Left colon (tissue), 2 donors: ENCODE measurements around the gene ARSB. TPM values are rescaled to one million over a fixed set of nuclear protein-coding genes. Genes with fewer than 3 reads are reported as not detected.

Experiments
- ATAC-seq: fragments of 200-7000 bp; cut with Tn5 transposase; one replicate; pipeline ENCODE4 v1.9.1; 2020; ENCODE audit warnings: mild to moderate bottlenecking, moderate library complexity
- DNase-seq, 2 donors: peaks; one replicate each; pipeline ENCODE4 v3.0.0-alpha.2; 2020
- intact Hi-C, 2 donors: fragments of 100-400 bp; cut with DNase I in 1 of 2; cut with micrococcal nuclease in 1 of 2; formaldehyde crosslinking; loops; one replicate each; pipeline versions ENCODE4 v1.11.2 to v1.14.0; 2022; cut with DNase I, micrococcal nuclease
- total RNA-seq, 2 donors: library from RNA; stranded (reverse); fragmentation: NEBNext Ultra II Directional; extraction: Animal tissue kit (Norgen Biotek cat#: 25700); gene quantifications; one replicate each; pipeline ENCODE4 v1.2.1, GENCODE V29; 2021
- donor health status: DM: no; HTN: no; CAD: no.
- donor health status: DM: yes; HTN: yes; CAD: no.

Gene ARSB
- total RNA-seq, 2 donors from 2014 or later, result 8.2 to 9.7 TPM

- intact Hi-C loops, result no loop called here
- no peak for ATAC-seq
- no peak for DNase-seq
These were observed 163.5 kb downstream of the ARSB start for GRCh38 chr5:78821536-78822021.

- intact Hi-C loops, result no loop called here
- ATAC-seq (no peak), DNase-seq (no peak)
These were observed 165.4 kb downstream of the ARSB start for GRCh38 chr5:78819707-78820106.

- ATAC-seq, result no peak
- no peak for DNase-seq
- intact Hi-C loops, result no loop called here
These were observed 165.9 kb downstream of the ARSB start for GRCh38 chr5:78819166-78819565.

- DNase-seq (no peak), ATAC-seq (no peak)
- intact Hi-C loops, result no loop called here
These were observed 168.9 kb downstream of the ARSB start for GRCh38 chr5:78816143-78816765.

- DNase-seq, result no peak
- intact Hi-C loops, result no loop called here
- ATAC-seq, result no peak
These were observed 171.1 kb downstream of the ARSB start for GRCh38 chr5:78813906-78814530.

GRCh38 chr5:78813286-78813685 lies 171.8 kb downstream of the ARSB start:
- DNase-seq, result no peak

GRCh38 chr5:78811866-78812265 lies 173.2 kb downstream of the ARSB start:
- intact Hi-C loops, result no loop called here
- ATAC-seq (no peak), DNase-seq (no peak)

More at GRCh38 chr5:78813286-78813685, 171.8 kb downstream of the ARSB start:
- intact Hi-C loops, result no loop called here
- peak; percentile 40 for ATAC-seq

GRCh38 chr5:78811121-78811817 lies 173.8 kb downstream of the ARSB start:
- ATAC-seq (no peak), DNase-seq (no peak)
- intact Hi-C loops, result no loop called here

GRCh38 chr5:78810098-78810920 lies 174.8 kb downstream of the ARSB start:
- ATAC-seq (no peak), DNase-seq (no peak)
- intact Hi-C loops, result no loop called here

GRCh38 chr5:78809444-78809843 lies 175.7 kb downstream of the ARSB start:
- DNase-seq (peak in 1 of 2 donors; percentile 29), ATAC-seq (no peak)
- intact Hi-C loops, result no loop called here

- ATAC-seq, result no peak
- intact Hi-C loops, result no loop called here
- DNase-seq, result no peak
These were observed 176.3 kb downstream of the ARSB start for GRCh38 chr5:78808818-78809217.

- DNase-seq (no peak), ATAC-seq (no peak)
- intact Hi-C loops, result no loop called here
These were observed 176.7 kb downstream of the ARSB start for GRCh38 chr5:78808380-78808779.

- DNase-seq, result no peak
- intact Hi-C loops, result no loop called here
- no peak for ATAC-seq
These were observed 178.6 kb downstream of the ARSB start for GRCh38 chr5:78806544-78806943.

GRCh38 chr5:78805474-78806124 lies 179.5 kb downstream of the ARSB start:
- intact Hi-C loops, result no loop called here
- no peak for DNase-seq
- ATAC-seq, result no peak

- no peak for DNase-seq
- intact Hi-C loops, result no loop called here
- no peak for ATAC-seq
These were observed 180.1 kb downstream of the ARSB start for GRCh38 chr5:78804995-78805394.

- ATAC-seq (no peak), DNase-seq (no peak)
- intact Hi-C loops, result no loop called here
These were observed 181.2 kb downstream of the ARSB start for GRCh38 chr5:78803941-78804340.

GRCh38 chr5:78803353-78803752 lies 181.8 kb downstream of the ARSB start:
- DNase-seq (peak; percentile 29 to 71), ATAC-seq (peak; percentile 25)
- intact Hi-C loops, result no loop called here

GRCh38 chr5:78801413-78801812 lies 183.7 kb downstream of the ARSB start:
- ATAC-seq (no peak), DNase-seq (no peak)
- intact Hi-C loops, result no loop called here
